CD4-positive, alpha-beta memory T cell (primary cell): ENCODE measurements around the gene CUEDC1. TPM values are rescaled to one million over a fixed set of nuclear protein-coding genes. Genes with fewer than 3 reads are reported as not detected.

Source experiments
- CTCF ChIA-PET: fragments of 350-600 bp; sonication (Branson Sonifier 250); formaldehyde crosslinking; loops from one replicate; lab custom pipeline; 2021; ENCODE audit warnings: inconsistent platforms; ENCODE audit not compliant: partially characterized antibody; lab: Charles Lee
- POLR2A ChIA-PET: fragments of 350-600 bp; sonication (Branson Sonifier 250); formaldehyde crosslinking; loops from one replicate; lab custom pipeline; 2021; ENCODE audit not compliant: partially characterized antibody; lab: Charles Lee
- DNase-seq, 5 donors: peaks; one replicate each; pipeline versions ENCODE4 v3.0.0 to v3.0.0-alpha.2; 2020 to 2022; ENCODE audit warnings: mixed read lengths in 1 of 5
- H3K27ac ChIP-seq: one replicate; pipeline ENCODE4 v1.7.0; 2013; ENCODE audit warnings: low read depth, low read length
- H3K27me3 ChIP-seq: 2 replicates; pipeline ENCODE4 v1.7.0; 2013; ENCODE audit warnings: mild to moderate bottlenecking, low read length, moderate library complexity; ENCODE audit not compliant: insufficient read depth
- H3K36me3 ChIP-seq: 2 replicates; pipeline ENCODE4 v1.7.0; 2013; ENCODE audit warnings: mild to moderate bottlenecking, low read length, moderate library complexity; ENCODE audit not compliant: insufficient read depth
- H3K4me1 ChIP-seq: 2 replicates; pipeline ENCODE4 v1.7.0; 2013; ENCODE audit warnings: mild to moderate bottlenecking, low read length, moderate library complexity; ENCODE audit not compliant: insufficient read depth
- H3K4me3 ChIP-seq, 2 donors: one replicate each; pipeline ENCODE4 v1.7.0; 2013; ENCODE audit warnings: low read length in 2 of 2, mild to moderate bottlenecking in 1 of 2
- H3K9me3 ChIP-seq, 2 donors: one replicate each; pipeline ENCODE4 v1.7.0; 2013; ENCODE audit warnings: low read length in 2 of 2, control low read depth in 1 of 2; ENCODE audit not compliant: control insufficient read depth in 1 of 2
- H3K27ac Mint-ChIP-seq, 7 donors: one replicate each; pipeline ENCODE4 v1.8.0; 2020 to 2021; ENCODE audit warnings: mixed read lengths in 7 of 7, mild to moderate bottlenecking in 6 of 7, inconsistent platforms in 3 of 7, moderate library complexity in 3 of 7
- H3K27me3 Mint-ChIP-seq, 2 donors: one replicate each; pipeline ENCODE4 v1.8.0; 2020 to 2021; ENCODE audit warnings: mixed read lengths in 2 of 2
- H3K36me3 Mint-ChIP-seq, 2 donors: one replicate each; pipeline ENCODE4 v1.8.0; 2020 to 2021; ENCODE audit warnings: mixed read lengths in 2 of 2, inconsistent platforms in 1 of 2, mild to moderate bottlenecking in 1 of 2
- H3K4me1 Mint-ChIP-seq, 4 donors: one replicate each; pipeline ENCODE4 v1.8.0; 2020 to 2021; ENCODE audit warnings: mixed read lengths in 4 of 4, mild to moderate bottlenecking in 1 of 4
- H3K4me3 Mint-ChIP-seq, 8 donors: one replicate each; pipeline ENCODE4 v1.8.0; 2020 to 2021; ENCODE audit warnings: mixed read lengths in 8 of 8, mild to moderate bottlenecking in 7 of 8, moderate library complexity in 6 of 8, inconsistent platforms in 3 of 8
- H3K9me3 Mint-ChIP-seq, 8 donors: one replicate each; pipeline ENCODE4 v1.8.0; 2020 to 2021; ENCODE audit warnings: mixed read lengths in 8 of 8, mild to moderate bottlenecking in 5 of 8, inconsistent platforms in 3 of 8, moderate library complexity in 1 of 8
- intact Hi-C: fragments of 100-400 bp; cut with micrococcal nuclease; formaldehyde crosslinking; loops from one replicate; pipeline ENCODE4 v1.15.1; 2023
- polyA plus RNA-seq, 2 donors: library from polyadenylated mRNA; unstranded; fragments of 300-500 nt; fragmentation: Illumina TruSeq; gene quantifications; one replicate each; pipeline ENCODE4 v1.2.3, GENCODE V29; 2021
- total RNA-seq, 2 experiments: library from RNA; stranded (reverse); gene quantifications; one replicate each; pipeline ENCODE4 v1.2.3, GENCODE V29; 2021

The CUEDC1 gene
- total and polyA plus RNA-seq, 4 experiments from 2014 or later: 0.61 to 0.90 TPM; not detected in 2

GRCh38 chr17:57972151-57972550, 16.9 kb upstream of the CUEDC1 start:
- CTCF ChIA-PET: no interaction called here
- Histone ChIP-seq H3K4me3 (no peak overlapping the region), H3K4me1 (no peaks in the 10 kb centered on the region), H3K36me3 (peaks cover 28% of the 10 kb centered on the region), H3K27ac (no peak overlapping the region), H3K27me3 (no peaks in the 10 kb centered on the region), H3K9me3 (no peaks in the 10 kb centered on the region)
- intact Hi-C loops: no loop called here
- Mint-ChIP-seq H3K27me3 (no peaks in the 10 kb centered on the region), H3K36me3 (peaks cover 35 to 46% of the 10 kb centered on the region in 2 donors), H3K9me3 (no peaks in the 10 kb centered on the region), H3K27ac (no peak overlapping the region), H3K4me1 (peaks cover 0 to 3% (median 0%) of the 10 kb centered on the region in 4 donors), H3K4me3 (no peak overlapping the region)
- no peak for DNase-seq
- POLR2A ChIA-PET: interaction anchor here (0.7 to 1.7 kb wide), 2 partner anchors 11 to 25 kb away, joined by 3 read pairs; no protein-coding TSS in a partner anchor

- H3K4me1 ChIP-seq: no peaks in the 10 kb centered on the region
- peaks cover 29 to 40% of the 10 kb centered on the region in 2 donors for H3K36me3 Mint-ChIP-seq
- no peaks in the 10 kb centered on the region for H3K9me3 ChIP-seq
- peaks cover 0 to 3% (median 0%) of the 10 kb centered on the region in 4 donors for H3K4me1 Mint-ChIP-seq
- H3K4me3 ChIP-seq: no peak overlapping the region
- peaks cover 0 to 2% (median 0%) of the 10 kb centered on the region in 8 donors for H3K9me3 Mint-ChIP-seq
- DNase-seq: no peak
- H3K27ac ChIP-seq: no peak overlapping the region
- no peak overlapping the region for H3K4me3 Mint-ChIP-seq
- POLR2A ChIA-PET: interaction anchor here (0.7 to 1.7 kb wide), 2 partner anchors 12 to 26 kb away, joined by 3 read pairs; no protein-coding TSS in a partner anchor
- no peak overlapping the region for H3K27ac Mint-ChIP-seq
- CTCF ChIA-PET: no interaction called here
- peaks cover 22% of the 10 kb centered on the region for H3K36me3 ChIP-seq
- intact Hi-C loops: no loop called here
- no peaks in the 10 kb centered on the region for H3K27me3 ChIP-seq
- no peaks in the 10 kb centered on the region for H3K27me3 Mint-ChIP-seq
Observed at GRCh38 chr17:57971572-57971971, 16.4 kb upstream of the CUEDC1 start.

GRCh38 chr17:57970710-57971109, 15.5 kb upstream of the CUEDC1 start:
- Histone ChIP-seq H3K4me1 (no peaks in the 10 kb centered on the region), H3K27me3 (no peaks in the 10 kb centered on the region), H3K27ac (no peak overlapping the region), H3K4me3 (no peak overlapping the region), H3K9me3 (no peaks in the 10 kb centered on the region), H3K36me3 (peaks cover 14% of the 10 kb centered on the region)
- H3K36me3 Mint-ChIP-seq: peaks cover 21 to 33% of the 10 kb centered on the region in 2 donors
- H3K27me3 Mint-ChIP-seq: no peaks in the 10 kb centered on the region
- peaks cover 0 to 1% (median 0%) of the 10 kb centered on the region in 4 donors for H3K4me1 Mint-ChIP-seq
- no peak overlapping the region for H3K27ac Mint-ChIP-seq
- DNase-seq: no peak
- ChIA-PET CTCF (interaction anchor here (0.7 to 1.4 kb wide), 2 partner anchors 20 to 78 kb away, joined by 3 read pairs; no protein-coding TSS in a partner anchor), POLR2A (interaction anchor here (1.5 to 1.7 kb wide), 2 partner anchors 12 to 28 kb away, joined by 3 to 4 read pairs; no protein-coding TSS in a partner anchor)
- H3K4me3 Mint-ChIP-seq: no peak overlapping the region
- H3K9me3 Mint-ChIP-seq: peaks cover 0 to 2% (median 0%) of the 10 kb centered on the region in 8 donors
- intact Hi-C loops: no loop called here

GRCh38 chr17:57968456-57968855, 13.2 kb upstream of the CUEDC1 start:
- POLR2A ChIA-PET: no interaction called here
- Histone ChIP-seq H3K36me3 (no peaks in the 10 kb centered on the region), H3K4me3 (no peak overlapping the region), H3K27me3 (no peaks in the 10 kb centered on the region), H3K27ac (no peak overlapping the region), H3K4me1 (no peaks in the 10 kb centered on the region), H3K9me3 (no peaks in the 10 kb centered on the region)
- Mint-ChIP-seq H3K36me3 (peaks cover 7 to 12% of the 10 kb centered on the region in 2 donors), H3K4me3 (no peak overlapping the region), H3K4me1 (no peaks in the 10 kb centered on the region), H3K27me3 (peaks cover 1 to 3% of the 10 kb centered on the region in 2 donors), H3K9me3 (peaks cover 0 to 2% (median 0%) of the 10 kb centered on the region in 8 donors), H3K27ac (no peak overlapping the region)
- intact Hi-C loops: no loop called here
- DNase-seq: no peak
- CTCF ChIA-PET: no interaction called here

GRCh38 chr17:57966875-57967274, 11.7 kb upstream of the CUEDC1 start:
- Mint-ChIP-seq H3K9me3 (peaks cover 0 to 4% (median 0%) of the 10 kb centered on the region in 8 donors), H3K4me3 (no peak overlapping the region), H3K27ac (no peak overlapping the region), H3K27me3 (peaks cover 3 to 4% of the 10 kb centered on the region in 2 donors), H3K36me3 (peaks cover 0 to 2% of the 10 kb centered on the region in 2 donors), H3K4me1 (no peaks in the 10 kb centered on the region)
- H3K4me3 ChIP-seq: no peak overlapping the region
- H3K27ac ChIP-seq: no peak overlapping the region
- no peaks in the 10 kb centered on the region for H3K4me1 ChIP-seq
- DNase-seq: no peak
- H3K9me3 ChIP-seq: no peaks in the 10 kb centered on the region
- H3K36me3 ChIP-seq: no peaks in the 10 kb centered on the region
- CTCF ChIA-PET: interaction anchor here (1.2 kb wide), 2 partner anchors 9 to 32 kb away, joined by 3 to 6 read pairs; no protein-coding TSS in a partner anchor
- POLR2A ChIA-PET: no interaction called here
- intact Hi-C loops: no loop called here
- no peaks in the 10 kb centered on the region for H3K27me3 ChIP-seq

GRCh38 chr17:57966246-57966645, 11.0 kb upstream of the CUEDC1 start:
- DNase-seq: no peak
- Histone ChIP-seq H3K36me3 (no peaks in the 10 kb centered on the region), H3K27ac (no peak overlapping the region), H3K4me3 (no peak overlapping the region), H3K9me3 (no peaks in the 10 kb centered on the region), H3K4me1 (no peaks in the 10 kb centered on the region), H3K27me3 (no peaks in the 10 kb centered on the region)
- Mint-ChIP-seq H3K36me3 (no peaks in the 10 kb centered on the region), H3K27me3 (peaks cover 3 to 4% of the 10 kb centered on the region in 2 donors), H3K9me3 (peaks cover 0 to 4% (median 0%) of the 10 kb centered on the region in 8 donors), H3K27ac (no peak overlapping the region), H3K4me1 (no peaks in the 10 kb centered on the region), H3K4me3 (no peak overlapping the region)
- ChIA-PET POLR2A (no interaction called here), CTCF (interaction anchor here (1.2 kb wide), 2 partner anchors 10 to 33 kb away, joined by 3 to 6 read pairs; no protein-coding TSS in a partner anchor)
- intact Hi-C loops: no loop called here

- H3K36me3 Mint-ChIP-seq: no peaks in the 10 kb centered on the region
- no peaks in the 10 kb centered on the region for H3K36me3 ChIP-seq
- no peaks in the 10 kb centered on the region for H3K4me1 Mint-ChIP-seq
- DNase-seq: no peak
- H3K27me3 Mint-ChIP-seq: peaks cover 3 to 4% of the 10 kb centered on the region in 2 donors
- H3K9me3 ChIP-seq: no peaks in the 10 kb centered on the region
- H3K27ac ChIP-seq: no peak overlapping the region
- no peaks in the 10 kb centered on the region for H3K4me1 ChIP-seq
- ChIA-PET CTCF (interaction anchor here (1.2 kb wide), 1 partner anchor 34 kb away, joined by 3 read pairs; no protein-coding TSS in a partner anchor), POLR2A (no interaction called here)
- no peak overlapping the region for H3K27ac Mint-ChIP-seq
- no peaks in the 10 kb centered on the region for H3K27me3 ChIP-seq
- peaks cover 0 to 4% (median 0%) of the 10 kb centered on the region in 8 donors for H3K9me3 Mint-ChIP-seq
- no peak overlapping the region for H3K4me3 Mint-ChIP-seq
- H3K4me3 ChIP-seq: no peak overlapping the region
- intact Hi-C loops: no loop called here
Observed at GRCh38 chr17:57965521-57966160, 10.4 kb upstream of the CUEDC1 start.
